SH-SY5Y (cell line): ENCODE measurements around the gene C1orf226.

Experiments used
- GATA2 ChIP-seq: IDR thresholded peaks from 2 replicates; pipeline ENCODE4 v1.6.1; 2011; ENCODE audit warnings: mild to moderate bottlenecking, low read depth, low read length
- GATA3 ChIP-seq: IDR thresholded peaks from 2 replicates; pipeline ENCODE4 v1.6.1; 2011; ENCODE audit warnings: low read depth, mild to moderate bottlenecking, low read length, moderate library complexity

DNA sequence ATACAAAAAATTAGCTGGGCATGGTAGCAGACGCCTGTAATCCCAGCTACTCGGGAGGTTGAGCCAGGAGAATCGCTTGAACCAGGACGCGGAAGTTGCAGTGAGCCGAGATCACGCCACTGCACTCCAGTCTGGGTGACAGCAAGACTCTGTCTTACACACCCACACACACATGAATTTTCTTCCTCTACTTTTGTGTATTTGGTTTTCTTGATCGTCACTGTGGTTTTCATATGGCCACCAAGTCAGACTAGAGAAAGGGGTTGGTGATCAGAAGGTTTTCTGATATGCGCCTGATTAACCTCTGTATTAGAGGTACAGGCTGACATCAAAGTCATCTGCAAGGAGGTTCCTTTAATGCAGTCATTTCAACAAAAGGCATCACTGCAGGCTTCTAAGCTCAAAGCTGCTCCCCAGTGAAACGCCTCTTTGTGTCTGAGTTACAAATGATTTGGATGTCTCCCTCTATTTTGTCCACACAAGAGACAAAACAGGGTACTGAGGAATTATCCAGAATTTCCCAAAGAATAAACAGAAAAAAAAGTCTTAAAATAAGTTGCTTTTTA is 19.3 kb downstream of the C1orf226 start:
- TF ChIP-seq GATA3 (no peak), GATA2 (no peak)
